OCI-LY1 (cell line): ENCODE measurements around the gene HCRTR1.

Source experiments
- H2AFZ ChIP-seq: fragments of 200-600 bp; sonication (generic), shearing (Covaris generic); 2 replicates; pipeline ENCODE4 v1.6.0; 2014; ENCODE audit warnings: antibody characterized with exemption, mild to moderate bottlenecking, low read length
- H3F3A ChIP-seq: fragments of 200-600 bp; sonication (generic), shearing (Covaris generic); 2 replicates; pipeline ENCODE4 v1.6.0; 2014; ENCODE audit warnings: mild to moderate bottlenecking, antibody characterized with exemption, low read length, moderate library complexity; ENCODE audit not compliant: insufficient read depth
- H3K27ac ChIP-seq: fragments of 200-600 bp; sonication (generic); 2 replicates; pipeline ENCODE4 v1.5.1; 2014; ENCODE audit warnings: low read length, mixed run types, mild to moderate bottlenecking, low read depth; ENCODE audit not compliant: poor library complexity, severe bottlenecking
- H3K27me3 ChIP-seq: fragments of 200-600 bp; sonication (generic); 2 replicates; pipeline ENCODE4 v1.6.0; 2014; ENCODE audit warnings: antibody characterized with exemption, mild to moderate bottlenecking, low read length, moderate library complexity; ENCODE audit not compliant: insufficient read depth
- H3K36me3 ChIP-seq: fragments of 200-600 bp; sonication (generic); 2 replicates; pipeline ENCODE4 v1.6.1; 2014; ENCODE audit warnings: mild to moderate bottlenecking, antibody characterized with exemption, low read length, moderate library complexity, mixed read lengths; ENCODE audit not compliant: insufficient read depth
- H3K4me1 ChIP-seq: fragments of 200-600 bp; sonication (generic); 2 replicates; pipeline ENCODE4 v1.5.1; 2014; ENCODE audit warnings: mild to moderate bottlenecking, low read length, moderate library complexity; ENCODE audit not compliant: insufficient read depth, severe bottlenecking
- H3K4me2 ChIP-seq: fragments of 200-600 bp; sonication (generic), shearing (Covaris generic); 2 replicates; pipeline ENCODE4 v1.6.1; 2014; ENCODE audit warnings: low read length
- H3K4me3 ChIP-seq: fragments of 200-600 bp; sonication (generic); 2 replicates; pipeline ENCODE4 v1.5.1; 2014; ENCODE audit warnings: low read length, low read depth, mild to moderate bottlenecking, mixed read lengths; ENCODE audit not compliant: poor library complexity, severe bottlenecking
- H3K79me2 ChIP-seq: fragments of 200-600 bp; shearing (Covaris generic); 2 replicates; pipeline ENCODE4 v1.6.1; 2016; ENCODE audit warnings: mixed run types, low read length, mixed read lengths; ENCODE audit not compliant: insufficient read depth
- H3K9ac ChIP-seq: fragments of 200-600 bp; sonication (generic), shearing (Covaris generic); 2 replicates; pipeline ENCODE4 v1.6.1; 2014; ENCODE audit warnings: mild to moderate bottlenecking, low read length, mixed read lengths
- H3K9me2 ChIP-seq: fragments of 200-600 bp; sonication (generic), shearing (Covaris generic); 2 replicates; pipeline ENCODE4 v1.6.1; 2014; ENCODE audit warnings: low read depth, mild to moderate bottlenecking, low read length, mixed read lengths
- H3K9me3 ChIP-seq: fragments of 200-600 bp; shearing (Covaris generic); 2 replicates; pipeline ENCODE4 v1.6.1; 2014; ENCODE audit warnings: low read length, mixed read lengths
- H4K20me1 ChIP-seq: fragments of 200-600 bp; sonication (generic), shearing (Covaris generic); 2 replicates; pipeline ENCODE4 v1.6.0; 2016; ENCODE audit warnings: mild to moderate bottlenecking, low read length; ENCODE audit not compliant: insufficient read depth
- EZH2 ChIP-seq: fragments of 200-600 bp; sonication (generic), shearing (Covaris generic); IDR thresholded peaks from 2 replicates; pipeline ENCODE4 v1.8.0; 2017; ENCODE audit warnings: borderline replicate concordance, mixed run types, mild to moderate bottlenecking, antibody characterized with exemption, low read length, moderate library complexity, mixed read lengths
- TF ChIP-seq, protein P1 (sequence below): fragments of 200-600 bp; sonication (generic), shearing (Covaris generic); IDR thresholded peaks from 2 replicates; pipeline ENCODE4 v1.5.1; 2017; ENCODE audit warnings: mild to moderate bottlenecking, antibody characterized with exemption, low read length, moderate library complexity, mixed read lengths

Gene HCRTR1

GRCh38 chr1:31627301-31627929 is 9.9 kb downstream of the HCRTR1 start:
- no peak for TF ChIP-seq EZH2
- TF ChIP-seq, protein P1, sequence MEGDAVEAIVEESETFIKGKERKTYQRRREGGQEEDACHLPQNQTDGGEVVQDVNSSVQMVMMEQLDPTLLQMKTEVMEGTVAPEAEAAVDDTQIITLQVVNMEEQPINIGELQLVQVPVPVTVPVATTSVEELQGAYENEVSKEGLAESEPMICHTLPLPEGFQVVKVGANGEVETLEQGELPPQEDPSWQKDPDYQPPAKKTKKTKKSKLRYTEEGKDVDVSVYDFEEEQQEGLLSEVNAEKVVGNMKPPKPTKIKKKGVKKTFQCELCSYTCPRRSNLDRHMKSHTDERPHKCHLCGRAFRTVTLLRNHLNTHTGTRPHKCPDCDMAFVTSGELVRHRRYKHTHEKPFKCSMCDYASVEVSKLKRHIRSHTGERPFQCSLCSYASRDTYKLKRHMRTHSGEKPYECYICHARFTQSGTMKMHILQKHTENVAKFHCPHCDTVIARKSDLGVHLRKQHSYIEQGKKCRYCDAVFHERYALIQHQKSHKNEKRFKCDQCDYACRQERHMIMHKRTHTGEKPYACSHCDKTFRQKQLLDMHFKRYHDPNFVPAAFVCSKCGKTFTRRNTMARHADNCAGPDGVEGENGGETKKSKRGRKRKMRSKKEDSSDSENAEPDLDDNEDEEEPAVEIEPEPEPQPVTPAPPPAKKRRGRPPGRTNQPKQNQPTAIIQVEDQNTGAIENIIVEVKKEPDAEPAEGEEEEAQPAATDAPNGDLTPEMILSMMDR = no peak
- H3K9ac ChIP-seq = no peak overlapping the region
- no peak overlapping the region for H2AFZ ChIP-seq
- peaks cover 48% of the 10 kb centered on the region for H3K36me3 ChIP-seq
- H3K9me2 ChIP-seq = no peaks in the 10 kb centered on the region
- H4K20me1 ChIP-seq = no peaks in the 10 kb centered on the region
- no peaks in the 10 kb centered on the region for H3K9me3 ChIP-seq
- H3K4me2 ChIP-seq = no peak overlapping the region
- no peaks in the 10 kb centered on the region for H3K27me3 ChIP-seq
- H3K79me2 ChIP-seq = no peaks in the 10 kb centered on the region
- no peak overlapping the region for H3K4me3 ChIP-seq
- no peak overlapping the region for H3K27ac ChIP-seq
- no peaks in the 10 kb centered on the region for H3K4me1 ChIP-seq
- H3F3A ChIP-seq = no peaks in the 10 kb centered on the region

GRCh38 chr1:31627930-31628559 is 10.6 kb downstream of the HCRTR1 start:
- no peak overlapping the region for H3K27ac ChIP-seq
- H3K4me2 ChIP-seq = no peak overlapping the region
- H3K9me3 ChIP-seq = no peaks in the 10 kb centered on the region
- no peak overlapping the region for H2AFZ ChIP-seq
- TF ChIP-seq, protein P1 = no peak
- no peak for TF ChIP-seq EZH2
- H3K9me2 ChIP-seq = no peaks in the 10 kb centered on the region
- H3K36me3 ChIP-seq = peaks cover 54% of the 10 kb centered on the region
- H4K20me1 ChIP-seq = no peaks in the 10 kb centered on the region
- no peaks in the 10 kb centered on the region for H3K27me3 ChIP-seq
- no peak overlapping the region for H3K4me3 ChIP-seq
- H3K4me1 ChIP-seq = no peaks in the 10 kb centered on the region
- H3F3A ChIP-seq = no peaks in the 10 kb centered on the region
- no peaks in the 10 kb centered on the region for H3K79me2 ChIP-seq
- H3K9ac ChIP-seq = no peak overlapping the region

GRCh38 chr1:31628931-31629556 is 11.6 kb downstream of the HCRTR1 start:
- no peak overlapping the region for H3K27ac ChIP-seq
- no peaks in the 10 kb centered on the region for H3K4me1 ChIP-seq

More at GRCh38 chr1:31628931-31629556, 11.6 kb downstream of the HCRTR1 start:
- Histone ChIP-seq H3K36me3 (peaks cover 62% of the 10 kb centered on the region), H3K4me3 (no peak overlapping the region), H3K79me2 (no peaks in the 10 kb centered on the region), H4K20me1 (no peaks in the 10 kb centered on the region), H3K9ac (no peak overlapping the region), H3F3A (no peaks in the 10 kb centered on the region), H3K9me2 (no peaks in the 10 kb centered on the region), H3K4me2 (no peak overlapping the region), H2AFZ (no peak overlapping the region), H3K27me3 (no peaks in the 10 kb centered on the region), H3K9me3 (no peaks in the 10 kb centered on the region)
- TF ChIP-seq EZH2 = no peak
- TF ChIP-seq, protein P1 = no peak
